OCI-LY3 (cell line): ENCODE data around the gene GRIN2D.

Experiments
- CTCF ChIP-seq: fragments of 200-600, 300-600 bp; sonication (generic); IDR thresholded peaks from 2 replicates; pipeline ENCODE4 v1.5.1; 2014; ENCODE audit warnings: antibody characterized with exemption, low read length, low read depth
- EZH2phosphoT487 ChIP-seq: fragments of 200-600 bp; shearing (Covaris generic); IDR thresholded peaks from 2 replicates; pipeline ENCODE4 v1.6.1; 2018; ENCODE audit warnings: antibody characterized with exemption, mixed run types, low read depth

- TF ChIP-seq CTCF = no peak
- TF ChIP-seq EZH2phosphoT487 = no peak
Observed at GRCh38 chr19:48392860-48393558, 459 bp upstream of the GRIN2D start.
